ENCODE results near the gene DGAT2L6. TPM values are rescaled to one million over a fixed set of nuclear protein-coding genes. Genes with fewer than 3 reads are reported as not detected.

The DGAT2L6 gene
- total RNA-seq, 3 donors from 2014 or later, result not detected

DNA sequence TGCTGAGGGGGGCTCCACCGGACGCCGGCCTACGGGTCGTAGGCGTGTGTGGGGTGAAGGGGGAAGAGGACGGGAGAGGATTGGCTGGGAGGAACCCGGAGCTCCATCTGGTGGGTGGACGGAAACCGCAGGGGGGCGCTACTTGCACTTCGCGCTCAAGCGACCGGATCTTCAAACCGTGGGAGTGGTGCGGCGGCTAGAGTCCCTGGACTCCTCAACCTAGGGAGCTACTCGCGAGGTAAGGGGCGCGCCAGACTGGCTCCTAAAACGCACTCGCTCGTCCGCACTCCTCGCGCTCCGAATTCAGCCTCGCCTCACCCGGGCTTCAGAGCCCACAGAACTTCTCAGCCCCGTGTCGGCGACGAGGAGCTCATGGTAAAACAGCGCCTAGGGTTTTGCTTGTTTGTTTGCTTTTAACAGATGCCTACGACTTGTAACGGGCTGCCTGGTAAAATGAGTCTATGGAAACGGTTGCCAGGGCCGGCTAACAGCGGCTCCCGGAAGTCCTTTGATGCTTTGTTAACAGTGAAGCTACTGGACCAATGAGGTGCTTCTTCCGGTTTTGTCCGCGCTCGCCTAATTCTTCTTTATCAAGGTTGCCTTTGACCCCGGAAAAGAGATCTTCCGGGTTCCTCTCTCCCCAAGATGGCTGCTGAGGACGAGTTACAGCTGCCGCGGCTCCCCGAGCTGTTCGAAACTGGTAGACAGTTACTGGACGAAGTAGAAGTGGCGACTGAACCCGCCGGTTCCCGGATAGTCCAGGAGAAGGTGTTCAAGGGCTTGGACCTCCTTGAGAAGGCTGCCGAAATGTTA lies 43.8 kb upstream of the DGAT2L6 start, which contains the start of gene IGBP1:
Gene IGBP1, plus strand, starts transcription at position 145 of the 813 bp plus-strand sequence. Its CDS starts 501 bp downstream, at position 646.
- Histone ChIP-seq H3K27me3 (peaks cover 0 to 36% of the 10 kb centered on the region in 2 donors), H3K4me3 (peak within 1 kb of the TSS; percentile 63 to 75 (median 67)), H3K36me3 (no peaks in the 10 kb centered on the region), H3K27ac (peak within 1 kb of the TSS; percentile 75 to 89), H3K9me3 (no peaks in the 10 kb centered on the region), H3K4me1 (no peaks in the 10 kb centered on the region)
- intact Hi-C loops (cut with DNase I; ENCODE audit: low total_unique reads), result no loop called here
- peak; percentile 68 to 70 for DNase-seq (ENCODE audit: low spot score in 2 of 2)
- TF ChIP-seq, protein P1, sequence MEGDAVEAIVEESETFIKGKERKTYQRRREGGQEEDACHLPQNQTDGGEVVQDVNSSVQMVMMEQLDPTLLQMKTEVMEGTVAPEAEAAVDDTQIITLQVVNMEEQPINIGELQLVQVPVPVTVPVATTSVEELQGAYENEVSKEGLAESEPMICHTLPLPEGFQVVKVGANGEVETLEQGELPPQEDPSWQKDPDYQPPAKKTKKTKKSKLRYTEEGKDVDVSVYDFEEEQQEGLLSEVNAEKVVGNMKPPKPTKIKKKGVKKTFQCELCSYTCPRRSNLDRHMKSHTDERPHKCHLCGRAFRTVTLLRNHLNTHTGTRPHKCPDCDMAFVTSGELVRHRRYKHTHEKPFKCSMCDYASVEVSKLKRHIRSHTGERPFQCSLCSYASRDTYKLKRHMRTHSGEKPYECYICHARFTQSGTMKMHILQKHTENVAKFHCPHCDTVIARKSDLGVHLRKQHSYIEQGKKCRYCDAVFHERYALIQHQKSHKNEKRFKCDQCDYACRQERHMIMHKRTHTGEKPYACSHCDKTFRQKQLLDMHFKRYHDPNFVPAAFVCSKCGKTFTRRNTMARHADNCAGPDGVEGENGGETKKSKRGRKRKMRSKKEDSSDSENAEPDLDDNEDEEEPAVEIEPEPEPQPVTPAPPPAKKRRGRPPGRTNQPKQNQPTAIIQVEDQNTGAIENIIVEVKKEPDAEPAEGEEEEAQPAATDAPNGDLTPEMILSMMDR (IDR thresholded peaks at IDR 0.05), result peak in 2 of 3 donors; percentile 36 to 54
- no peak for TF ChIP-seq POLR2A (IDR thresholded peaks at IDR 0.05)
- peak in 2 of 3 donors; percentile 7 to 41 for TF ChIP-seq POLR2AphosphoS5 (IDR thresholded peaks at IDR 0.05)

GRCh38 chrX:70134116-70134477 lies 43.2 kb upstream of the DGAT2L6 start:
- peak overlapping the region; percentile 63 to 75 (median 67) for H3K4me3 ChIP-seq
- no peak for DNase-seq (ENCODE audit: low spot score in 2 of 2)
- peak overlapping the region; percentile 75 to 89 for H3K27ac ChIP-seq
- H3K9me3 ChIP-seq, result no peaks in the 10 kb centered on the region
- intact Hi-C loops (cut with DNase I; ENCODE audit: low total_unique reads), result no loop called here
- H3K27me3 ChIP-seq, result peaks cover 0 to 36% of the 10 kb centered on the region in 2 donors
- TF ChIP-seq, protein P1 (IDR thresholded peaks at IDR 0.05), result no peak
- TF ChIP-seq POLR2AphosphoS5 (IDR thresholded peaks at IDR 0.05) (no peak), POLR2A (IDR thresholded peaks at IDR 0.05) (no peak)
- no peaks in the 10 kb centered on the region for H3K36me3 ChIP-seq
- no peaks in the 10 kb centered on the region for H3K4me1 ChIP-seq

GRCh38 chrX:70138622-70139021 lies 38.7 kb upstream of the DGAT2L6 start:
- TF ChIP-seq POLR2A (IDR thresholded peaks at IDR 0.05) (no peak), POLR2AphosphoS5 (IDR thresholded peaks at IDR 0.05) (no peak)
- TF ChIP-seq, protein P1 (IDR thresholded peaks at IDR 0.05), result no peak
- Histone ChIP-seq H3K4me3 (no peak overlapping the region), H3K36me3 (no peaks in the 10 kb centered on the region), H3K27ac (no peak overlapping the region), H3K4me1 (no peaks in the 10 kb centered on the region), H3K27me3 (peaks cover 0 to 10% of the 10 kb centered on the region in 2 donors), H3K9me3 (no peaks in the 10 kb centered on the region)
- intact Hi-C loops (cut with DNase I; ENCODE audit: low total_unique reads), result no loop called here
- no peak for DNase-seq (ENCODE audit: low spot score in 2 of 2)

DNA sequence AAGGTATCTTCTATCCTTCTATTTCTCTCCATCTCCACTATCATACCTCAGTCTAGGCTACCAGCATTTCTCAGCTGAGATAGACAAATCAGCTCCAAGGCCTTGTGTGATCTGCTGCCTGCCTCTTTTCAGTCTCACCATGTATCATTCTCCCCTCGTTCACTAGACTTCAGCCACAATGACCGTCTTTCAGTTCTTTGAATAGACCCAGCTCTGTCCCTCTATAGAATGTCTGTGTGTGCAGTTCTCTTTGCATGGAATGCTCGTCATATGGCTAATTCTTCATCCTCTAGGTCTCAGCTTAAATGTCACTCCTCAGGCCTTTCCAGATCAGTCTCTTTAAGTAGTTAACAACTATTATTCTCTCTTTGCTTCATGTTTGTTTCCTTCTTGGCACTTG lies 37.5 kb upstream of the DGAT2L6 start:
- Histone ChIP-seq H3K4me1 (no peaks in the 10 kb centered on the region), H3K9me3 (no peaks in the 10 kb centered on the region), H3K36me3 (no peaks in the 10 kb centered on the region), H3K27ac (no peak overlapping the region), H3K27me3 (peaks cover 0 to 10% of the 10 kb centered on the region in 2 donors), H3K4me3 (no peak overlapping the region)
- TF ChIP-seq, protein P1 (IDR thresholded peaks at IDR 0.05), result no peak
- no peak for TF ChIP-seq POLR2AphosphoS5 (IDR thresholded peaks at IDR 0.05)
- TF ChIP-seq POLR2A (IDR thresholded peaks at IDR 0.05), result no peak
- no peak for DNase-seq (ENCODE audit: low spot score in 2 of 2)
- intact Hi-C loops (cut with DNase I; ENCODE audit: low total_unique reads), result no loop called here

- Histone ChIP-seq H3K4me1 (no peaks in the 10 kb centered on the region), H3K4me3 (no peak overlapping the region), H3K27me3 (peaks cover 0 to 1% of the 10 kb centered on the region in 2 donors), H3K9me3 (no peaks in the 10 kb centered on the region), H3K27ac (no peak overlapping the region), H3K36me3 (no peaks in the 10 kb centered on the region)
- intact Hi-C loops (cut with DNase I; ENCODE audit: low total_unique reads), result no loop called here
- TF ChIP-seq, protein P1 (IDR thresholded peaks at IDR 0.05), result no peak
- TF ChIP-seq POLR2A (IDR thresholded peaks at IDR 0.05), result no peak
- no peak for TF ChIP-seq POLR2AphosphoS5 (IDR thresholded peaks at IDR 0.05)
- no peak for DNase-seq (ENCODE audit: low spot score in 2 of 2)
These were observed 35.9 kb upstream of the DGAT2L6 start for GRCh38 chrX:70141373-70141772.
